ENCODE results near the gene PANK3.

Gene PANK3

GRCh38 chr5:168570490-168571328 is 8.5 kb downstream of the PANK3 start:
- TF ChIP-seq CTCF (IDR thresholded peaks at IDR 0.05; ENCODE audit: extremely low read depth, missing control alignments), result no peak

GRCh38 chr5:168568738-168569137 is 10.4 kb downstream of the PANK3 start:
- TF ChIP-seq CTCF (IDR thresholded peaks at IDR 0.05; ENCODE audit: extremely low read depth, missing control alignments), result no peak
- DNase-seq (ENCODE audit: low spot score), result no peak

More at GRCh38 chr5:168570490-168571328, 8.5 kb downstream of the PANK3 start:
- no peak for DNase-seq (ENCODE audit: low spot score)

- DNase-seq (ENCODE audit: low spot score), result no peak
- TF ChIP-seq CTCF (IDR thresholded peaks at IDR 0.05; ENCODE audit: extremely low read depth, missing control alignments), result no peak
Measured at GRCh38 chr5:168563959-168564358, 15.2 kb downstream of the PANK3 start.

GRCh38 chr5:168562279-168562678 is 16.9 kb downstream of the PANK3 start:
- no peak for DNase-seq (ENCODE audit: low spot score)

GRCh38 chr5:168557389-168557788 is 21.8 kb downstream of the PANK3 start:
- DNase-seq (ENCODE audit: low spot score), result no peak
- TF ChIP-seq CTCF (IDR thresholded peaks at IDR 0.05; ENCODE audit: extremely low read depth, missing control alignments), result no peak

More at GRCh38 chr5:168562279-168562678, 16.9 kb downstream of the PANK3 start:
- no peak for TF ChIP-seq CTCF (IDR thresholded peaks at IDR 0.05; ENCODE audit: extremely low read depth, missing control alignments)

- no peak for DNase-seq (ENCODE audit: low spot score)
- no peak for TF ChIP-seq CTCF (IDR thresholded peaks at IDR 0.05; ENCODE audit: extremely low read depth, missing control alignments)
Measured at GRCh38 chr5:168553377-168554130, 25.6 kb downstream of the PANK3 start.

GRCh38 chr5:168552146-168552545 is 27.0 kb downstream of the PANK3 start:
- no peak for DNase-seq (ENCODE audit: low spot score)
- TF ChIP-seq CTCF (IDR thresholded peaks at IDR 0.05; ENCODE audit: extremely low read depth, missing control alignments), result no peak

Measured in GM20000 (cell line).